ENCODE measurements around the gene AGBL4.
"Not testable (repeated sequence)": the region's sequence is repeated elsewhere in the genome, so short reads cannot be mapped to it uniquely, and the experiment has no call there.

AGBL4 gene

DNA sequence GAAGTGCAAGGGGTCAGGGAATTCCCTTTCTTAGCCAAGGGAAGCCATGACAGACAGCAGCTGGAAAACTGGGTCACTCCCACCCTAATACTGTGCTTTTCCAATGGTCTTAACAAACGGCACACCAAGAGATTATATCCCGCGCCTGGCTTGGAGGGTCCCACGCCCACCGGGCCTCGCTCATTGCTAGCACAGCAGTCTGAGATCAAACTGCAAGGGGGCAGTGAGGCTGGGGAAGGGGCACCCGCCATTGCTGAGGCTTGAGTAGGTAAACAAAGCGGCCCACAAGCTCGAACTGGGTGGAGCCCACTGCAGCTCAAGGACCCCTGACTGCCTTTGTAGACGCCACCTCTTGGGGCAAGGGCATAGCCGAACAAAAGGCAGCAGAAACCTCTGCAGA, 108.5 kb downstream of the AGBL4 start:
- H3K79me2 ChIP-seq (ENCODE audit: control insufficient read depth, insufficient read depth, low read length, unreplicated experiment); H3K4me1 ChIP-seq (ENCODE audit: control insufficient read depth, insufficient read depth, low read length, unreplicated experiment); H2AFZ ChIP-seq (ENCODE audit: low read length, unreplicated experiment); H3K4me3 ChIP-seq (ENCODE audit: low read depth, low read length); H3K36me3 ChIP-seq (ENCODE audit: insufficient read depth, low read length); H3K27ac ChIP-seq (ENCODE audit: low read depth, low read length); H3K27me3 ChIP-seq (ENCODE audit: insufficient read depth, low read length): not testable (repeated sequence)

DNA sequence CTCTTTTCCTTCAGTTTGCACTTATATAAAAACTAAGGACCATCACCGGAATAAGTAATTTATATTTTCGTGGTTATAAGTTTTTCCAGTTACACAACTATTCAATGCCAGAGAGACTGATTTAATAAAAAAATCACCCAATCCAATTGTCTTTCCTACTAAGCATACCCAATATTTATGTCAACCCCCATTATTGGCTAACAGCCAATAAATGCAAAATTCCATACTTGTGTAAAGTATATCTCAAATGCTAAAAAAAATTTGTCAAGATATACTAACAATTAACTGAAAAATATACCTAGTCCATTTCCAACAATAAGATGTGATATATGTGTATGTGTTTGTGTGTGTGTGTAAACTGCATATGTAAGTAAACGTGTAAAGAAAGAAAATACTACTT, 117.4 kb downstream of the AGBL4 start:
- no peaks in the 10 kb centered on the region for H3K36me3 ChIP-seq (ENCODE audit: insufficient read depth, low read length)
- no peak overlapping the region for H3K4me3 ChIP-seq (ENCODE audit: low read depth, low read length)
- H2AFZ ChIP-seq (ENCODE audit: low read length, unreplicated experiment): no peak overlapping the region
- H3K4me1 ChIP-seq (ENCODE audit: control insufficient read depth, insufficient read depth, low read length, unreplicated experiment): no peaks in the 10 kb centered on the region
- H3K27me3 ChIP-seq (ENCODE audit: insufficient read depth, low read length): no peaks in the 10 kb centered on the region
- H3K27ac ChIP-seq (ENCODE audit: low read depth, low read length): no peak overlapping the region
- no peaks in the 10 kb centered on the region for H3K79me2 ChIP-seq (ENCODE audit: control insufficient read depth, insufficient read depth, low read length, unreplicated experiment)

- no peaks in the 10 kb centered on the region for H3K4me1 ChIP-seq (ENCODE audit: control insufficient read depth, insufficient read depth, low read length, unreplicated experiment)
- no peaks in the 10 kb centered on the region for H3K27me3 ChIP-seq (ENCODE audit: insufficient read depth, low read length)
- H3K79me2 ChIP-seq (ENCODE audit: control insufficient read depth, insufficient read depth, low read length, unreplicated experiment): no peaks in the 10 kb centered on the region
- H3K36me3 ChIP-seq (ENCODE audit: insufficient read depth, low read length): no peaks in the 10 kb centered on the region
- H2AFZ ChIP-seq (ENCODE audit: low read length, unreplicated experiment): no peak overlapping the region
- H3K27ac ChIP-seq (ENCODE audit: low read depth, low read length): no peak overlapping the region
- H3K4me3 ChIP-seq (ENCODE audit: low read depth, low read length): no peak overlapping the region
Measured at GRCh38 chr1:49864581-49864980, 159.2 kb downstream of the AGBL4 start.

GRCh38 chr1:49854741-49855140, 169.0 kb downstream of the AGBL4 start:
- Histone ChIP-seq H2AFZ (ENCODE audit: low read length, unreplicated experiment) (no peak overlapping the region), H3K79me2 (ENCODE audit: control insufficient read depth, insufficient read depth, low read length, unreplicated experiment) (no peaks in the 10 kb centered on the region), H3K4me3 (ENCODE audit: low read depth, low read length) (no peak overlapping the region), H3K36me3 (ENCODE audit: insufficient read depth, low read length) (no peaks in the 10 kb centered on the region), H3K27me3 (ENCODE audit: insufficient read depth, low read length) (no peaks in the 10 kb centered on the region), H3K4me1 (ENCODE audit: control insufficient read depth, insufficient read depth, low read length, unreplicated experiment) (no peaks in the 10 kb centered on the region), H3K27ac (ENCODE audit: low read depth, low read length) (no peak overlapping the region)

DNA sequence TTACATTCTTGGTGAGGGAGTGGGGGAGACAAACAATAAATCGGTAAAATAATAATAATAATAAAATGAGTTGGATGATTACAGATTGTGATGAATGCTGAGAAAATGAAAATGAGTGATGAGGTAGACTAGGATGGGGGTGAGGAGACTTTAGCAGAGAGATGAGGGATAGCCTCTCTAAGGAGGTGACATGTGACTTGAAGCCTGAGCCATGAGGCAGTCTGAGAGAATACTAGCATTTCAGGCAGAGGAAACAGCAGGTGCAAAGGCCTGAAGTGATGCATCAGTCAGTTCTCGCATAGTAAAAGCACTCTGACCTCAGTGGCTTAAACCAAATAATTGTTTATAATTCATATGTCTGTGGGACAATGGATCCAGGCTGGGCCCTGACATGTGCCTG, 181.2 kb downstream of the AGBL4 start:
- no peaks in the 10 kb centered on the region for H3K79me2 ChIP-seq (ENCODE audit: control insufficient read depth, insufficient read depth, low read length, unreplicated experiment)
- H3K4me1 ChIP-seq (ENCODE audit: control insufficient read depth, insufficient read depth, low read length, unreplicated experiment): no peaks in the 10 kb centered on the region
- H3K27ac ChIP-seq (ENCODE audit: low read depth, low read length): no peak overlapping the region
- H3K27me3 ChIP-seq (ENCODE audit: insufficient read depth, low read length): no peaks in the 10 kb centered on the region
- no peak overlapping the region for H2AFZ ChIP-seq (ENCODE audit: low read length, unreplicated experiment)
- no peaks in the 10 kb centered on the region for H3K36me3 ChIP-seq (ENCODE audit: insufficient read depth, low read length)
- H3K4me3 ChIP-seq (ENCODE audit: low read depth, low read length): no peak overlapping the region

- Histone ChIP-seq H3K27ac (ENCODE audit: low read depth, low read length) (no peak overlapping the region), H3K4me3 (ENCODE audit: low read depth, low read length) (no peak overlapping the region), H3K36me3 (ENCODE audit: insufficient read depth, low read length) (no peaks in the 10 kb centered on the region), H3K79me2 (ENCODE audit: control insufficient read depth, insufficient read depth, low read length, unreplicated experiment) (no peaks in the 10 kb centered on the region), H3K4me1 (ENCODE audit: control insufficient read depth, insufficient read depth, low read length, unreplicated experiment) (no peaks in the 10 kb centered on the region), H3K27me3 (ENCODE audit: insufficient read depth, low read length) (no peaks in the 10 kb centered on the region), H2AFZ (ENCODE audit: low read length, unreplicated experiment) (no peak overlapping the region)
Measured at GRCh38 chr1:49841767-49842166, 182.0 kb downstream of the AGBL4 start.

DNA sequence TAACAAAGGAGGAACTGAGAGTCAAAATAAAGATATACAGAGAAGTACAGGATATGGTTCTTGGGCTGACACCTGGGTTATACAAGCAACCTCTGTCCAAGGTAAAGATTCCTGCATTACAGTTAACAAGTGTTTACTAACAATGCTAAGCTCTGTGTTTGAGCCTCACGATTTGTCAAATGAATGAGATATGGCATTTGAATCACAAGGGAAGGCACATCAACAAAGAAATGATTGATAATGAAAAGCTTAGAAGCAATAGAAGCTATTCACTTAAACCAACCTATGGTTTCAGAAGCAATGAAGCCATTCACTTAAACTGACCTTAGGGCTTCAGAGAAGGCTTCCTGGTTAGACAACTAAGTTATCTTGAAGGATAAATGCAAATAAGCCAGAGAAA, 199.5 kb downstream of the AGBL4 start:
- no peaks in the 10 kb centered on the region for H3K79me2 ChIP-seq (ENCODE audit: control insufficient read depth, insufficient read depth, low read length, unreplicated experiment)
- H3K36me3 ChIP-seq (ENCODE audit: insufficient read depth, low read length): no peaks in the 10 kb centered on the region
- H3K27me3 ChIP-seq (ENCODE audit: insufficient read depth, low read length): no peaks in the 10 kb centered on the region
- H3K4me1 ChIP-seq (ENCODE audit: control insufficient read depth, insufficient read depth, low read length, unreplicated experiment): no peaks in the 10 kb centered on the region
- no peak overlapping the region for H2AFZ ChIP-seq (ENCODE audit: low read length, unreplicated experiment)
- no peak overlapping the region for H3K27ac ChIP-seq (ENCODE audit: low read depth, low read length)
- H3K4me3 ChIP-seq (ENCODE audit: low read depth, low read length): no peak overlapping the region

GRCh38 chr1:49817681-49818080, 206.1 kb downstream of the AGBL4 start:
- Histone ChIP-seq H3K27ac (ENCODE audit: low read depth, low read length) (no peak overlapping the region), H3K4me3 (ENCODE audit: low read depth, low read length) (no peak overlapping the region), H3K36me3 (ENCODE audit: insufficient read depth, low read length) (no peaks in the 10 kb centered on the region), H3K79me2 (ENCODE audit: control insufficient read depth, insufficient read depth, low read length, unreplicated experiment) (no peaks in the 10 kb centered on the region), H3K27me3 (ENCODE audit: insufficient read depth, low read length) (no peaks in the 10 kb centered on the region), H3K4me1 (ENCODE audit: control insufficient read depth, insufficient read depth, low read length, unreplicated experiment) (no peaks in the 10 kb centered on the region), H2AFZ (ENCODE audit: low read length, unreplicated experiment) (no peak overlapping the region)

DNA sequence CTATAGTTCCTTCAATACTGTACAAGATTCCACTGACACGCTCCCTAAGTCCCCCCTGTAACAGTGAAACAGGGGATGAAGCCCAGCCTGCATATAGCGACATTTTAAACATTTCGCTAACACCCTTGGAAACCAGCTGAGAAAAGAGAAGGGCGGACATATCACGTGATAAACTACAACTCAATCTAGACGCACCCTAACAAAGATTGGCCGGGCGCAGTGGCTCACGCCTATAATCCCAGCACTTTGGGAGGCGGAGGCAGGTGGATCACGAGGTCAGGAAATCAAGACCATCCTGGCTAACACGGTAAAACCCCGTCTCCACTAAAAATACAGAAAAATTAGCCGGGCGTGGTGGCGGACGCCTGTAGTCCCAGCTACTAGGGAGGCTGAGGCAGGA, 236.7 kb downstream of the AGBL4 start:
- not testable (repeated sequence) for H3K36me3 ChIP-seq (ENCODE audit: insufficient read depth, low read length)

DNA sequence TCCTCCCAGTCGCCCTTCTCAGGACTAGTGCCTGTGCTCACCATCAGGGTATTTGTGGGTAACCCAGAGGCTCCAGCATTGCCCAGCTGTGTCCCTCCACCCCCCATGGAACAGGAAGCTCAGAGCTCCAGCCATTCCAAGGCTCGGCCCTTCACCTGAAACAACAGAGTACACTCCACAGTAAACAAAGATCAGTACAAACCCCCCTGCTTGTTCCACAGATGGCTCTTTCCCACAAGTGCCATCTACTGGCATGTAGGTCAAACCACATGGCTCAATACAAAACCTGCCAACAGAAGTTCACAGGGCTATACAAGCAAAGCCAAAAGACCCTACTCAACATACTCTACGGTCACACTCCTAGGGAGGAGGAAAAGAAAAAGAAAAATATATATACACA, 258.7 kb downstream of the AGBL4 start:
- Histone ChIP-seq H3K79me2 (ENCODE audit: control insufficient read depth, insufficient read depth, low read length, unreplicated experiment) (no peaks in the 10 kb centered on the region), H3K27ac (ENCODE audit: low read depth, low read length) (no peak overlapping the region), H3K36me3 (ENCODE audit: insufficient read depth, low read length) (no peaks in the 10 kb centered on the region), H2AFZ (ENCODE audit: low read length, unreplicated experiment) (no peak overlapping the region), H3K4me1 (ENCODE audit: control insufficient read depth, insufficient read depth, low read length, unreplicated experiment) (no peaks in the 10 kb centered on the region), H3K27me3 (ENCODE audit: insufficient read depth, low read length) (no peaks in the 10 kb centered on the region), H3K4me3 (ENCODE audit: low read depth, low read length) (no peak overlapping the region)

More for the DNA sequence above, 236.7 kb downstream of the AGBL4 start:
- not testable (repeated sequence) for H3K4me3 ChIP-seq (ENCODE audit: low read depth, low read length); H3K4me1 ChIP-seq (ENCODE audit: control insufficient read depth, insufficient read depth, low read length, unreplicated experiment); H3K27ac ChIP-seq (ENCODE audit: low read depth, low read length); H3K79me2 ChIP-seq (ENCODE audit: control insufficient read depth, insufficient read depth, low read length, unreplicated experiment); H2AFZ ChIP-seq (ENCODE audit: low read length, unreplicated experiment); H3K27me3 ChIP-seq (ENCODE audit: insufficient read depth, low read length)

GRCh38 chr1:49738118-49738517, 285.6 kb downstream of the AGBL4 start:
- not testable (repeated sequence) for H3K4me3 ChIP-seq (ENCODE audit: low read depth, low read length); H3K4me1 ChIP-seq (ENCODE audit: control insufficient read depth, insufficient read depth, low read length, unreplicated experiment); H2AFZ ChIP-seq (ENCODE audit: low read length, unreplicated experiment); H3K79me2 ChIP-seq (ENCODE audit: control insufficient read depth, insufficient read depth, low read length, unreplicated experiment); H3K27ac ChIP-seq (ENCODE audit: low read depth, low read length); H3K27me3 ChIP-seq (ENCODE audit: insufficient read depth, low read length); H3K36me3 ChIP-seq (ENCODE audit: insufficient read depth, low read length)

- no peaks in the 10 kb centered on the region for H3K36me3 ChIP-seq (ENCODE audit: insufficient read depth, low read length)
- no peak overlapping the region for H3K27ac ChIP-seq (ENCODE audit: low read depth, low read length)
- H3K79me2 ChIP-seq (ENCODE audit: control insufficient read depth, insufficient read depth, low read length, unreplicated experiment): no peaks in the 10 kb centered on the region
- H3K4me3 ChIP-seq (ENCODE audit: low read depth, low read length): no peak overlapping the region
- H3K4me1 ChIP-seq (ENCODE audit: control insufficient read depth, insufficient read depth, low read length, unreplicated experiment): no peaks in the 10 kb centered on the region
- no peaks in the 10 kb centered on the region for H3K27me3 ChIP-seq (ENCODE audit: insufficient read depth, low read length)
- no peak overlapping the region for H2AFZ ChIP-seq (ENCODE audit: low read length, unreplicated experiment)
Measured at GRCh38 chr1:49728377-49728776, 295.4 kb downstream of the AGBL4 start.

Data from ACC112 (cell line).